ENCODE data around the gene MYH6.

DNA sequence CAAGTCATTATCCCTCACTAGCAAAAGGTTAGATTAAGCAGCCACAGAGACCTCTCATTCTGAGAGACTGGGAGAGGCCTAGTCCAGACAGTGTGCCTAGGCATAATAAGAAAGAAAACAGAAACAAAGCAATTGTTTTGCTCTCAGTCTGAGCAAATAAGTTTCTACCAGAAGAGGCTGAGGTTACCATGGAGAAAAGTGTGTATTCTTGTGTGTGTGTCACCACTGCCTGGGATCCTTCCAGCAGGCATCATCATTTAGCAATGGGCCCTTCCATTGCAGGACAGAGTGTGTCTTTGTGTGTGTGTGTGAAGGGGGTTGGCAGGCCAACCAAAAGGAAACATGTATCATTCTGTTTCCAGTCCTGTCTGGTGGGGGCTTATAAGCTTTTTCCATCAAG lies 46.8 kb downstream of the MYH6 start:
- no peak for TF ChIP-seq POLR2A (IDR thresholded peaks at IDR 0.05)
- TF ChIP-seq, protein P1, sequence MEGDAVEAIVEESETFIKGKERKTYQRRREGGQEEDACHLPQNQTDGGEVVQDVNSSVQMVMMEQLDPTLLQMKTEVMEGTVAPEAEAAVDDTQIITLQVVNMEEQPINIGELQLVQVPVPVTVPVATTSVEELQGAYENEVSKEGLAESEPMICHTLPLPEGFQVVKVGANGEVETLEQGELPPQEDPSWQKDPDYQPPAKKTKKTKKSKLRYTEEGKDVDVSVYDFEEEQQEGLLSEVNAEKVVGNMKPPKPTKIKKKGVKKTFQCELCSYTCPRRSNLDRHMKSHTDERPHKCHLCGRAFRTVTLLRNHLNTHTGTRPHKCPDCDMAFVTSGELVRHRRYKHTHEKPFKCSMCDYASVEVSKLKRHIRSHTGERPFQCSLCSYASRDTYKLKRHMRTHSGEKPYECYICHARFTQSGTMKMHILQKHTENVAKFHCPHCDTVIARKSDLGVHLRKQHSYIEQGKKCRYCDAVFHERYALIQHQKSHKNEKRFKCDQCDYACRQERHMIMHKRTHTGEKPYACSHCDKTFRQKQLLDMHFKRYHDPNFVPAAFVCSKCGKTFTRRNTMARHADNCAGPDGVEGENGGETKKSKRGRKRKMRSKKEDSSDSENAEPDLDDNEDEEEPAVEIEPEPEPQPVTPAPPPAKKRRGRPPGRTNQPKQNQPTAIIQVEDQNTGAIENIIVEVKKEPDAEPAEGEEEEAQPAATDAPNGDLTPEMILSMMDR (IDR thresholded peaks at IDR 0.05): no peak

Measured in lower leg skin (tissue), 3 donors.